ENCODE results near the gene COBL. TPM values are rescaled to one million over a fixed set of nuclear protein-coding genes. Genes with fewer than 3 reads are reported as not detected.

COBL gene
- total and polyA plus RNA-seq, 2 of the 4 experiments (the other 2 are of a cell fraction), result under 0.01 TPM; not detected in 1

GRCh38 chr7:51054231-51054630, 262.4 kb downstream of the COBL start:
- H3K27me3 ChIP-seq (ENCODE audit: control insufficient read depth, insufficient read depth, low read length), result peaks cover 35% of the 10 kb centered on the region
- DNase-seq (no peak), ATAC-seq (ENCODE audit: low read depth) (no peak)
- H3K4me1 ChIP-seq (ENCODE audit: control insufficient read depth, insufficient read depth, low read length), result no peaks in the 10 kb centered on the region
- intact Hi-C loops (cut with micrococcal nuclease) (no loop called here), in situ Hi-C loops (cut with MboI; ENCODE audit: low sequenced_read_pairs) (loop anchor here (25.0 kb wide), 1 partner anchor 267 kb away; the partner anchor contains the start of gene GRB10), dilution Hi-C loops (cut with HindIII; ENCODE audit: low sequenced_read_pairs, unreplicated experiment) (no loop called here)
- no peak overlapping the region for H4K5ac ChIP-seq (ENCODE audit: low read depth, low read length)
- no peaks in the 10 kb centered on the region for H4K20me1 ChIP-seq (ENCODE audit: insufficient read depth, low read length)
- no TSS peak for BruUV-seq (replicated peaks)
- 72 to 100% methylated on average over 1 to 2 of the region's 8 CpGs for WGBS, 2 experiments (ENCODE audit: extremely low coverage in 2 of 2, insufficient read length in 1 of 2)
- H3K18ac ChIP-seq (ENCODE audit: low read depth, low read length), result no peak overlapping the region
- no peak overlapping the region for H3K9ac ChIP-seq (ENCODE audit: low read depth, low read length)
- H3K4me2 ChIP-seq (ENCODE audit: low read depth, low read length), result no peak overlapping the region
- no peaks in the 10 kb centered on the region for H3K36me3 ChIP-seq (ENCODE audit: control insufficient read depth, insufficient read depth, low read length)
- H2BK120ac ChIP-seq (ENCODE audit: low read depth, low read length), result no peak overlapping the region
- ChIA-PET POLR2A (ENCODE audit: unreplicated experiment) (no interaction called here), CTCF (no interaction called here)
- H3K4me3 ChIP-seq (ENCODE audit: insufficient read depth, low read depth, low read length), result no peak overlapping the region
- H3K14ac ChIP-seq (replicated peaks; ENCODE audit: low read depth, low read length), result no peak overlapping the region
- TF ChIP-seq MAZ (IDR thresholded peaks at IDR 0.05; ENCODE audit: borderline replicate concordance, low read depth, low read length) (no peak), SMC3 (IDR thresholded peaks at IDR 0.05; ENCODE audit: low read depth, low read length) (no peak), RAD21 (IDR thresholded peaks at IDR 0.05; ENCODE audit: low read length) (no peak), BHLHE40 (IDR thresholded peaks at IDR 0.05; ENCODE audit: low read depth, low read length) (no peak), CHD1 (IDR thresholded peaks at IDR 0.05; ENCODE audit: low read depth, low read length) (no peak), MXI1 (IDR thresholded peaks at IDR 0.05; ENCODE audit: borderline replicate concordance, low read depth, low read length) (no peak), RFX5 (IDR thresholded peaks at IDR 0.05; ENCODE audit: low read depth, low read length) (no peak), CEBPB (IDR thresholded peaks at IDR 0.05; ENCODE audit: low read depth, low read length) (no peak), RCOR1 (IDR thresholded peaks at IDR 0.05; ENCODE audit: insufficient replicate concordance, low read length) (no peak), USF2 (IDR thresholded peaks at IDR 0.05; ENCODE audit: low read depth, low read length) (no peak), ELK1 (IDR thresholded peaks at IDR 0.05; ENCODE audit: borderline replicate concordance, low read depth, low read length) (no peak), MAFK (IDR thresholded peaks at IDR 0.05; ENCODE audit: low read depth, low read length) (no peak), POLR2A (IDR thresholded peaks at IDR 0.05; ENCODE audit: low read depth, low read length) (no peak)
- H3K27ac ChIP-seq (ENCODE audit: insufficient read depth, low read length), result no peak overlapping the region
- H2AK9ac ChIP-seq (replicated peaks; ENCODE audit: low read depth, low read length, poor library complexity), result no peak overlapping the region
- H2AK5ac ChIP-seq (ENCODE audit: low read depth, low read length), result no peak overlapping the region
- no peak overlapping the region for H2BK15ac ChIP-seq (ENCODE audit: low read depth, low read length)
- no peaks in the 10 kb centered on the region for H3K9me3 ChIP-seq (ENCODE audit: control insufficient read depth, insufficient read depth, low read length)
- no peak overlapping the region for H3K23ac ChIP-seq (ENCODE audit: low read depth, low read length)
- no peak overlapping the region for H2AFZ ChIP-seq (replicated peaks; ENCODE audit: low read length, poor library complexity)
- no peak overlapping the region for H2BK20ac ChIP-seq (ENCODE audit: low read depth, low read length)
- H4K91ac ChIP-seq (ENCODE audit: insufficient read depth, low read depth, low read length), result no peak overlapping the region
- H3K79me1 ChIP-seq (ENCODE audit: low read depth in 1 of 2, low read length in 2 of 2), result no peaks in the 10 kb centered on the region
- no peak overlapping the region for H3K4ac ChIP-seq (ENCODE audit: low read depth, low read length)
- H3K9me1 ChIP-seq (ENCODE audit: insufficient read depth, low read length), result no peaks in the 10 kb centered on the region
- no peak overlapping the region for H4K8ac ChIP-seq (ENCODE audit: low read depth in 2 of 2, low read length in 2 of 2)
- H3K56ac ChIP-seq (ENCODE audit: extremely low read depth, insufficient read depth, low read length), result no peak overlapping the region
- H2BK5ac ChIP-seq (ENCODE audit: low read depth, low read length, poor library complexity, severe bottlenecking), result no peak overlapping the region

Data from IMR-90 (cell line).